IMR-90 (cell line): ENCODE measurements around the gene DNAH9. TPM values are rescaled to one million over a fixed set of nuclear protein-coding genes. Genes with fewer than 3 reads are reported as not detected.

ENCODE experiments used
- ATAC-seq: fragments of 200-7000 bp; cut with Tn5 transposase; 2 replicates; pipeline ENCODE4 v1.9.1; 2020; ENCODE audit warnings: low read depth, mild to moderate bottlenecking, moderate library complexity
- BruUV-seq: library from RNA; stranded (reverse); fragments of 400-500 nt; replicated peaks from 2 replicates; lab custom pipeline; 2021; lab: Mats Ljungman, UMichigan
- CTCF ChIA-PET: fragments of 300-600 bp; formaldehyde crosslinking; extraction: SDS; loops from one replicate; lab custom pipeline; 2021; ENCODE audit warnings: antibody characterized with exemption; lab: Yijun Ruan, JAX
- POLR2A ChIA-PET: fragments of 300-600 bp; sonication (Branson Sonifier 250); formaldehyde crosslinking; loops from one replicate; lab custom pipeline; 2022; ENCODE audit warnings: antibody characterized with exemption; ENCODE audit not compliant: unreplicated experiment; lab: Charles Lee
- DNase-seq: peaks from one replicate; pipeline ENCODE4 v3.0.0; 2013
- H2AFZ ChIP-seq: replicated peaks from 2 replicates; pipeline ENCODE3; 2013; ENCODE audit warnings: low read length, mild to moderate bottlenecking; ENCODE audit not compliant: poor library complexity
- H2AK5ac ChIP-seq: 2 replicates; pipeline ENCODE4 v1.6.1; 2013; ENCODE audit warnings: low read depth, low read length, inconsistent platforms
- H2AK9ac ChIP-seq: replicated peaks from 2 replicates; pipeline ENCODE3; 2013; ENCODE audit warnings: mild to moderate bottlenecking, low read depth, low read length, moderate library complexity; ENCODE audit not compliant: poor library complexity
- H2BK120ac ChIP-seq: 2 replicates; pipeline ENCODE4 v1.6.1; 2013; ENCODE audit warnings: low read depth, low read length, inconsistent platforms
- H2BK15ac ChIP-seq: 3 replicates; pipeline ENCODE4 v1.6.1; 2013; ENCODE audit warnings: low read depth, low read length, inconsistent platforms
- H2BK20ac ChIP-seq: 2 replicates; pipeline ENCODE4 v1.6.1; 2013; ENCODE audit warnings: low read depth, mild to moderate bottlenecking, inconsistent platforms, low read length, moderate library complexity
- H2BK5ac ChIP-seq: 2 replicates; pipeline ENCODE4 v1.6.1; 2013; ENCODE audit warnings: mild to moderate bottlenecking, low read depth, low read length, inconsistent platforms; ENCODE audit not compliant: poor library complexity, severe bottlenecking
- H3K14ac ChIP-seq: replicated peaks from 2 replicates; pipeline ENCODE4 v1.6.1; 2013; ENCODE audit warnings: low read depth, low read length, inconsistent platforms
- H3K18ac ChIP-seq: 2 replicates; pipeline ENCODE4 v1.6.1; 2013; ENCODE audit warnings: low read depth, low read length, control low read depth
- H3K23ac ChIP-seq: 2 replicates; pipeline ENCODE4 v1.6.1; 2013; ENCODE audit warnings: low read depth, low read length, inconsistent platforms
- H3K27ac ChIP-seq: 2 replicates; pipeline ENCODE4 v1.5.1; 2013; ENCODE audit warnings: mild to moderate bottlenecking, control low read depth, low read length; ENCODE audit not compliant: insufficient read depth
- H3K27me3 ChIP-seq: 2 replicates; pipeline ENCODE4 v1.6.1; 2013; ENCODE audit warnings: low read length; ENCODE audit not compliant: control insufficient read depth, insufficient read depth
- H3K36me3 ChIP-seq: 2 replicates; pipeline ENCODE4 v1.6.1; 2013; ENCODE audit warnings: low read length, mixed read lengths; ENCODE audit not compliant: control insufficient read depth, insufficient read depth
- H3K4ac ChIP-seq: 2 replicates; pipeline ENCODE4 v1.6.1; 2013; ENCODE audit warnings: low read depth, low read length, inconsistent platforms
- H3K4me1 ChIP-seq: 2 replicates; pipeline ENCODE4 v1.6.1; 2013; ENCODE audit warnings: low read length, mixed read lengths; ENCODE audit not compliant: control insufficient read depth, insufficient read depth
- H3K4me2 ChIP-seq: 2 replicates; pipeline ENCODE4 v1.6.1; 2013; ENCODE audit warnings: low read depth, mild to moderate bottlenecking, control low read depth, low read length, moderate library complexity
- H3K4me3 ChIP-seq: 2 replicates; pipeline ENCODE4 v1.5.1; 2013; ENCODE audit warnings: low read depth, mild to moderate bottlenecking, control low read depth, low read length, moderate library complexity; ENCODE audit not compliant: insufficient read depth
- H3K56ac ChIP-seq: 2 replicates; pipeline ENCODE4 v1.6.1; 2013; ENCODE audit warnings: low read length, inconsistent platforms; ENCODE audit not compliant: insufficient read depth; ENCODE audit errors: extremely low read depth
- H3K79me1 ChIP-seq, 2 experiments: 2 replicates each; pipeline ENCODE4 v1.6.1; 2013; ENCODE audit warnings: low read length in 2 of 2, inconsistent platforms in 1 of 2, low read depth in 1 of 2
- H3K9ac ChIP-seq: 2 replicates; pipeline ENCODE4 v1.6.1; 2013; ENCODE audit warnings: low read depth, low read length, control low read depth
- H3K9me1 ChIP-seq: 2 replicates; pipeline ENCODE4 v1.6.1; 2013; ENCODE audit warnings: low read length, inconsistent platforms; ENCODE audit not compliant: insufficient read depth
- H3K9me3 ChIP-seq: 2 replicates; pipeline ENCODE4 v1.6.1; 2013; ENCODE audit warnings: low read length; ENCODE audit not compliant: control insufficient read depth, insufficient read depth
- H4K20me1 ChIP-seq: 2 replicates; pipeline ENCODE4 v1.6.1; 2013; ENCODE audit warnings: low read length, inconsistent platforms; ENCODE audit not compliant: insufficient read depth
- H4K5ac ChIP-seq: 2 replicates; pipeline ENCODE4 v1.6.1; 2013; ENCODE audit warnings: mild to moderate bottlenecking, low read depth, low read length, control low read depth
- H4K8ac ChIP-seq, 2 experiments: 2 replicates each; pipeline ENCODE4 v1.6.1; 2013; ENCODE audit warnings: low read depth in 2 of 2, low read length in 2 of 2, control low read depth in 1 of 2, inconsistent platforms in 1 of 2
- H4K91ac ChIP-seq: 2 replicates; pipeline ENCODE4 v1.6.1; 2013; ENCODE audit warnings: low read depth, low read length, inconsistent platforms; ENCODE audit not compliant: insufficient read depth
- BHLHE40 ChIP-seq: fragments of 150-350 bp; IDR thresholded peaks from 2 replicates; pipeline ENCODE4 v1.6.1; 2016; ENCODE audit warnings: mild to moderate bottlenecking, low read depth, low read length
- CEBPB ChIP-seq: IDR thresholded peaks from 2 replicates; pipeline ENCODE4 v1.6.1; 2012; ENCODE audit warnings: low read depth, low read length, improper control_type of control experiment
- CHD1 ChIP-seq: IDR thresholded peaks from 2 replicates; pipeline ENCODE4 v1.6.1; 2012; ENCODE audit warnings: low read depth, low read length, improper control_type of control experiment
- CTCF ChIP-seq: conservative IDR thresholded peaks from 2 replicates; pipeline ENCODE4 v1.5.1; 2012; ENCODE audit warnings: mild to moderate bottlenecking, low read depth, low read length, improper control_type of control experiment
- ELK1 ChIP-seq: fragments of 150-350 bp; IDR thresholded peaks from 2 replicates; pipeline ENCODE4 v1.6.1; 2016; ENCODE audit warnings: low read depth, mild to moderate bottlenecking, low read length, moderate library complexity, borderline replicate concordance
- FOS ChIP-seq: fragments of 150-350 bp; IDR thresholded peaks from 2 replicates; pipeline ENCODE4 v1.6.1; 2016; ENCODE audit warnings: low read depth, low read length
- MAFK ChIP-seq: IDR thresholded peaks from 2 replicates; pipeline ENCODE4 v1.6.1; 2012; ENCODE audit warnings: low read depth, low read length, improper control_type of control experiment
- MAZ ChIP-seq: IDR thresholded peaks from 2 replicates; pipeline ENCODE4 v1.6.1; 2012; ENCODE audit warnings: low read depth, mild to moderate bottlenecking, low read length, improper control_type of control experiment, moderate library complexity, borderline replicate concordance
- MXI1 ChIP-seq: IDR thresholded peaks from 2 replicates; pipeline ENCODE4 v1.6.1; 2012; ENCODE audit warnings: low read depth, mild to moderate bottlenecking, low read length, moderate library complexity, borderline replicate concordance
- NFE2L2 ChIP-seq: fragments of 150-350 bp; IDR thresholded peaks from 2 replicates; pipeline ENCODE4 v1.6.1; 2016; ENCODE audit warnings: low read depth, mild to moderate bottlenecking, low read length
- POLR2A ChIP-seq: IDR thresholded peaks from 2 replicates; pipeline ENCODE4 v1.6.1; 2012; ENCODE audit warnings: mild to moderate bottlenecking, low read depth, low read length
- RAD21 ChIP-seq: IDR thresholded peaks from 2 replicates; pipeline ENCODE4 v1.6.1; 2012; ENCODE audit warnings: low read length, improper control_type of control experiment
- RCOR1 ChIP-seq: IDR thresholded peaks from 2 replicates; pipeline ENCODE4 v1.6.1; 2012; ENCODE audit warnings: mild to moderate bottlenecking, low read length, improper control_type of control experiment; ENCODE audit not compliant: insufficient replicate concordance
- RFX5 ChIP-seq: IDR thresholded peaks from 2 replicates; pipeline ENCODE4 v1.8.0; 2012; ENCODE audit warnings: low read depth, mild to moderate bottlenecking, low read length, moderate library complexity
- SMC3 ChIP-seq: fragments of 150-350 bp; IDR thresholded peaks from 2 replicates; pipeline ENCODE4 v1.6.1; 2016; ENCODE audit warnings: low read depth, mild to moderate bottlenecking, antibody characterized with exemption, low read length, moderate library complexity
- USF2 ChIP-seq: fragments of 150-350 bp; IDR thresholded peaks from 2 replicates; pipeline ENCODE4 v1.6.1; 2017; ENCODE audit warnings: mild to moderate bottlenecking, antibody characterized with exemption, low read length, low read depth
- WGBS, 2 experiments: methylation state at CpG; one replicate each; pipeline versions ENCODE4 v1.1.5 to v1.1.7; 2013; ENCODE audit warnings: missing lambda C conversion rate in 2 of 2; ENCODE audit not compliant: insufficient read length in 1 of 2; ENCODE audit errors: extremely low coverage in 2 of 2; 5-methylcytosine and 5-hydroxymethylcytosine counted together
- dilution Hi-C: fragments of 300-500 bp; cut with HindIII; formaldehyde crosslinking; loops from one replicate; pipeline ENCODE4 v1.14.3; 2018; ENCODE audit warnings: low sequenced_read_pairs; ENCODE audit not compliant: unreplicated experiment
- in situ Hi-C: fragments of 300-500 bp; cut with MboI; formaldehyde crosslinking; loops from 3 replicates; pipeline ENCODE4 v1.14.3; 2019; ENCODE audit warnings: low sequenced_read_pairs, inconsistent platforms, mixed read lengths
- intact Hi-C: fragments of 100-400 bp; cut with micrococcal nuclease; formaldehyde crosslinking; loops from 2 replicates; pipeline ENCODE4 v1.10.0; 2022
- polyA plus RNA-seq, 3 experiments: library from polyadenylated mRNA; depleted of rRNA; stranded (reverse); fragments of >200 nt; gene quantifications; 2 replicates each; pipeline ENCODE4 v1.2.3, GENCODE V29; 2012; ENCODE audit warnings: low replicate concordance in 1 of 3
- total RNA-seq: library from RNA; depleted of rRNA; stranded (reverse); fragments of >200 nt; gene quantifications from 2 replicates; pipeline ENCODE4 v1.2.3, GENCODE V29; 2012

Gene DNAH9
- total and polyA plus RNA-seq, 2 of the 4 experiments (the other 2 are of a cell fraction), result not detected

- no peak overlapping the region for H3K4me3 ChIP-seq
- in situ Hi-C loops, result no loop called here
- no peak overlapping the region for H2AK5ac ChIP-seq
- H2BK120ac ChIP-seq, result no peak overlapping the region
- no peak overlapping the region for H2BK15ac ChIP-seq
- no peak overlapping the region for H3K9ac ChIP-seq
- H3K36me3 ChIP-seq, result no peaks in the 10 kb centered on the region
- H3K18ac ChIP-seq, result no peak overlapping the region
- H4K8ac ChIP-seq, result no peak overlapping the region
- no peaks in the 10 kb centered on the region for H3K79me1 ChIP-seq
- no peak overlapping the region for H3K4me2 ChIP-seq
- BruUV-seq, result no TSS peak
- no peak overlapping the region for H3K56ac ChIP-seq
- WGBS, 2 experiments, result no CpG with 5 or more reads among the region's 3 CpGs
- H3K14ac ChIP-seq, result no peak overlapping the region
- H3K4me1 ChIP-seq, result no peaks in the 10 kb centered on the region
- no peak overlapping the region for H4K5ac ChIP-seq
- H3K27me3 ChIP-seq, result no peaks in the 10 kb centered on the region
- dilution Hi-C loops, result no loop called here
- ATAC-seq (no peak), DNase-seq (no peak)
- H3K9me1 ChIP-seq, result no peaks in the 10 kb centered on the region
- H3K4ac ChIP-seq, result no peak overlapping the region
- H2AK9ac ChIP-seq, result no peak overlapping the region
- H3K23ac ChIP-seq, result no peak overlapping the region
- no peak overlapping the region for H2BK20ac ChIP-seq
- TF ChIP-seq RAD21, result no peak
- no peak for TF ChIP-seq NFE2L2
- no peak for TF ChIP-seq MXI1
- no peak for TF ChIP-seq SMC3
- TF ChIP-seq CHD1, result no peak
- no peak for TF ChIP-seq MAZ
- no peak for TF ChIP-seq USF2
- no peak for TF ChIP-seq POLR2A
- no peak for TF ChIP-seq ELK1
- TF ChIP-seq FOS, result no peak
- no peak for TF ChIP-seq RCOR1
- TF ChIP-seq CEBPB, result no peak
- no peak for TF ChIP-seq CTCF
- TF ChIP-seq BHLHE40, result no peak
- TF ChIP-seq MAFK, result no peak
- TF ChIP-seq RFX5, result no peak
- H3K9me3 ChIP-seq, result peaks cover 21% of the 10 kb centered on the region
- no peaks in the 10 kb centered on the region for H4K20me1 ChIP-seq
- intact Hi-C loops, result no loop called here
- POLR2A ChIA-PET, result no interaction called here
- H2AFZ ChIP-seq, result no peak overlapping the region
- H4K91ac ChIP-seq, result no peak overlapping the region
- CTCF ChIA-PET, result no interaction called here
- H2BK5ac ChIP-seq, result no peak overlapping the region
- H3K27ac ChIP-seq, result no peak overlapping the region
Measured at GRCh38 chr17:11628831-11629230, 30.6 kb downstream of the DNAH9 start.
